C4-2B (cell line): ENCODE data around the gene DISP3.

Experiments
- ZFX ChIP-seq: fragments of 450-650 bp; IDR thresholded peaks from 2 replicates; pipeline ENCODE4 v1.6.1; 2017
- TF ChIP-seq, protein P1 (sequence below): fragments of 450-650 bp; conservative IDR thresholded peaks from 2 replicates; pipeline ENCODE4 v1.5.1; 2017; ENCODE audit warnings: mild to moderate bottlenecking

DNA sequence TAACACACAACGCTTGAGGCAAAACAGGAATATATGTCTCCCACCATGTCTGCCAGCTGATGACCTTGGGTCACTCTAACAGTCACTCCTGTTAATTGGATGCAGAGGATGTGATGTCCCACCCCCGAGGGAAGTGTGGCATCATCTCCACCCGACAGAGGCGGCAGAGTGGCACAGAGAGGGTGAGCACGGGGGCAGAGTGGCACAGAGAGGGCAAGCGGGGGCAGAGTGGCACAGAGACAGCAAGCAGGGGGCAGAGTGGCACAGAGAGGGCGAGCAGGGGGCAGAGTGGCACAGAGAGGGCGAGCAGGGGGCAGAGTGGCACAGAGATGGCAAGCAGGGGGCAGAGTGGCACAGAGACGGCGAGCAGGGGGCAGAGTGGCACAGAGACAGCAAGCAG lies 44.3 kb downstream of the DISP3 start:
- TF ChIP-seq, protein P1, sequence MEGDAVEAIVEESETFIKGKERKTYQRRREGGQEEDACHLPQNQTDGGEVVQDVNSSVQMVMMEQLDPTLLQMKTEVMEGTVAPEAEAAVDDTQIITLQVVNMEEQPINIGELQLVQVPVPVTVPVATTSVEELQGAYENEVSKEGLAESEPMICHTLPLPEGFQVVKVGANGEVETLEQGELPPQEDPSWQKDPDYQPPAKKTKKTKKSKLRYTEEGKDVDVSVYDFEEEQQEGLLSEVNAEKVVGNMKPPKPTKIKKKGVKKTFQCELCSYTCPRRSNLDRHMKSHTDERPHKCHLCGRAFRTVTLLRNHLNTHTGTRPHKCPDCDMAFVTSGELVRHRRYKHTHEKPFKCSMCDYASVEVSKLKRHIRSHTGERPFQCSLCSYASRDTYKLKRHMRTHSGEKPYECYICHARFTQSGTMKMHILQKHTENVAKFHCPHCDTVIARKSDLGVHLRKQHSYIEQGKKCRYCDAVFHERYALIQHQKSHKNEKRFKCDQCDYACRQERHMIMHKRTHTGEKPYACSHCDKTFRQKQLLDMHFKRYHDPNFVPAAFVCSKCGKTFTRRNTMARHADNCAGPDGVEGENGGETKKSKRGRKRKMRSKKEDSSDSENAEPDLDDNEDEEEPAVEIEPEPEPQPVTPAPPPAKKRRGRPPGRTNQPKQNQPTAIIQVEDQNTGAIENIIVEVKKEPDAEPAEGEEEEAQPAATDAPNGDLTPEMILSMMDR, result no peak
- no peak for TF ChIP-seq ZFX
